Neutrophil (primary cell): Measurements from ENCODE around the gene EXT2.

Experiments used
- H3K27ac ChIP-seq: fragments of 200-600 bp; sonication (generic); 2 replicates; pipeline ENCODE4 v1.5.1; 2016; ENCODE audit warnings: mild to moderate bottlenecking, moderate library complexity
- H3K27me3 ChIP-seq: fragments of 200-600 bp; sonication (generic); 2 replicates; pipeline ENCODE4 v1.6.0; 2016; ENCODE audit warnings: mild to moderate bottlenecking
- H3K36me3 ChIP-seq: fragments of 200-600 bp; sonication (generic); 2 replicates; pipeline ENCODE4 v1.5.1; 2017
- H3K4me1 ChIP-seq, 2 experiments: fragments of 200-600 bp in 1 of 2; sonication (generic) in 1 of 2; 1 replicate in 1 of 2; 2 replicates in 1 of 2; pipeline versions ENCODE4 v1.5.1 to v1.6.1; 2013 to 2016; ENCODE audit warnings: low read depth in 1 of 2, low read length in 1 of 2, mild to moderate bottlenecking in 1 of 2, moderate library complexity in 1 of 2; ENCODE audit not compliant: control insufficient read depth in 1 of 2, insufficient read depth in 1 of 2
- H3K4me3 ChIP-seq, 2 experiments: fragments of 200-600 bp in 1 of 2; sonication (generic) in 1 of 2; 1 replicate in 1 of 2; 2 replicates in 1 of 2; pipeline ENCODE4 v1.5.1; 2013 to 2016; ENCODE audit warnings: low read depth in 1 of 2, low read length in 1 of 2, mild to moderate bottlenecking in 1 of 2, moderate library complexity in 1 of 2
- H3K9me3 ChIP-seq: fragments of 200-600 bp; sonication (generic); 2 replicates; pipeline ENCODE4 v1.5.1; 2016
- CTCF ChIP-seq: fragments of 200-600 bp; sonication (generic); IDR thresholded peaks from 2 replicates; pipeline ENCODE4 v1.5.1; 2016; ENCODE audit warnings: antibody characterized with exemption

The EXT2 gene

GRCh38 chr11:44199298-44199697, 103.8 kb downstream of the EXT2 start:
- H3K36me3 ChIP-seq = no peaks in the 10 kb centered on the region

GRCh38 chr11:44199816-44200215, 104.3 kb downstream of the EXT2 start:
- Histone ChIP-seq H3K4me3 (no peak overlapping the region), H3K36me3 (no peaks in the 10 kb centered on the region), H3K27ac (no peak overlapping the region), H3K27me3 (no peaks in the 10 kb centered on the region), H3K9me3 (no peaks in the 10 kb centered on the region), H3K4me1 (no peaks in the 10 kb centered on the region)
- TF ChIP-seq CTCF = no peak

More at GRCh38 chr11:44199298-44199697, 103.8 kb downstream of the EXT2 start:
- TF ChIP-seq CTCF = no peak
- Histone ChIP-seq H3K27me3 (no peaks in the 10 kb centered on the region), H3K4me1 (no peaks in the 10 kb centered on the region), H3K27ac (no peak overlapping the region), H3K9me3 (no peaks in the 10 kb centered on the region), H3K4me3 (no peak overlapping the region)

GRCh38 chr11:44203270-44204043, 108.0 kb downstream of the EXT2 start:
- H3K4me3 ChIP-seq = no peak overlapping the region
- no peaks in the 10 kb centered on the region for H3K36me3 ChIP-seq
- no peaks in the 10 kb centered on the region for H3K27me3 ChIP-seq
- no peak for TF ChIP-seq CTCF
- H3K27ac ChIP-seq = no peak overlapping the region
- no peaks in the 10 kb centered on the region for H3K4me1 ChIP-seq
- H3K9me3 ChIP-seq = no peaks in the 10 kb centered on the region

GRCh38 chr11:44205352-44205751, 109.9 kb downstream of the EXT2 start:
- Histone ChIP-seq H3K4me1 (no peaks in the 10 kb centered on the region), H3K27me3 (no peaks in the 10 kb centered on the region), H3K4me3 (no peak overlapping the region), H3K27ac (no peak overlapping the region), H3K36me3 (no peaks in the 10 kb centered on the region), H3K9me3 (no peaks in the 10 kb centered on the region)
- TF ChIP-seq CTCF = no peak

GRCh38 chr11:44205836-44206235, 110.4 kb downstream of the EXT2 start:
- H3K36me3 ChIP-seq = no peaks in the 10 kb centered on the region
- no peaks in the 10 kb centered on the region for H3K9me3 ChIP-seq
- H3K4me1 ChIP-seq = no peaks in the 10 kb centered on the region
- no peak overlapping the region for H3K27ac ChIP-seq
- H3K4me3 ChIP-seq = no peak overlapping the region
- no peak for TF ChIP-seq CTCF
- no peaks in the 10 kb centered on the region for H3K27me3 ChIP-seq
